K562 (cell line): Measurements from ENCODE around the gene OR2AT4. TPM values are rescaled to one million over a fixed set of nuclear protein-coding genes. Genes with fewer than 3 reads are reported as not detected.

ENCODE experiments used
- ATAC-seq: fragments of 200-7000 bp; cut with Tn5 transposase; 3 replicates; pipeline ENCODE4 v1.9.1; 2020; ENCODE audit warnings: moderate library complexity
- BruUV-seq: library from RNA; stranded (reverse); fragments of 400-500 nt; replicated peaks from 2 replicates; lab custom pipeline; 2021; lab: Mats Ljungman, UMichigan
- CTCF ChIA-PET: fragments of 300-600 bp; formaldehyde crosslinking; extraction: SDS; loops from one replicate; lab custom pipeline; 2021; ENCODE audit warnings: low intra/inter-chr PET ratio; lab: Yijun Ruan, JAX
- POLR2A ChIA-PET: fragments of 300-600, 350-650 bp; sonication (Branson Sonifier 250); formaldehyde crosslinking; extraction: SDS; loops from one replicate; lab custom pipeline; 2021; ENCODE audit warnings: antibody characterized with exemption, inconsistent platforms; lab: Yijun Ruan, JAX
- DNase-seq, 4 experiments: peaks; one replicate each; pipeline versions ENCODE4 v3.0.0 to v3.0.0-alpha.2; 2011 to 2018; ENCODE audit warnings: low spot score in 3 of 4, mixed read lengths in 3 of 4; ENCODE audit errors: extremely low read depth in 1 of 4
- FAIRE-seq: peaks from 2 replicates; lab custom pipeline; 2011; peaks lifted over from hg19 to GRCh38; lab: Jason Lieb, UNC
- H2AFZ ChIP-seq: 2 replicates; pipeline ENCODE4 v1.6.0; 2011; ENCODE audit warnings: low read depth, low read length, control low read depth, inconsistent platforms
- H3K27ac ChIP-seq: fragments of 200-600 bp; 3 replicates; pipeline ENCODE4 v1.8.0; 2011; ENCODE audit warnings: low read depth, mild to moderate bottlenecking, control low read depth, inconsistent platforms, low read length, moderate library complexity, mixed read lengths; ENCODE audit errors: extremely low read depth
- H3K27me3 ChIP-seq, 2 experiments: fragments of 300-600 bp in 1 of 2; 2 replicates in 1 of 2; 3 replicates in 1 of 2; pipeline versions ENCODE4 v1.6.0 to v1.8.0; 2011; ENCODE audit warnings: inconsistent platforms in 2 of 2, low read length in 2 of 2, mild to moderate bottlenecking in 1 of 2, mixed read lengths in 1 of 2, moderate library complexity in 1 of 2; ENCODE audit not compliant: control insufficient read depth in 2 of 2, insufficient read depth in 2 of 2
- H3K36me3 ChIP-seq: fragments of 300-600 bp; 3 replicates; pipeline ENCODE4 v1.8.0; 2011; ENCODE audit warnings: mild to moderate bottlenecking, low read length, inconsistent platforms; ENCODE audit not compliant: control insufficient read depth, insufficient read depth
- H3K4me1 ChIP-seq, 2 experiments: fragments of 200-600 bp in 1 of 2; replicated peaks in 1 of 2; 2 replicates in 1 of 2; 3 replicates in 1 of 2; pipeline versions ENCODE4 v1.5.1 to v1.8.0; 2011; ENCODE audit warnings: inconsistent platforms in 2 of 2, low read length in 2 of 2, mild to moderate bottlenecking in 1 of 2, mixed read lengths in 1 of 2, moderate library complexity in 1 of 2; ENCODE audit not compliant: control insufficient read depth in 2 of 2, insufficient read depth in 2 of 2
- H3K4me2 ChIP-seq: 2 replicates; pipeline ENCODE4 v1.6.1; 2011; ENCODE audit warnings: low read length, control low read depth, inconsistent platforms, mixed read lengths; ENCODE audit not compliant: insufficient read depth
- H3K4me3 ChIP-seq: fragments of 200-600 bp; sonication (generic), shearing (Covaris generic); 2 replicates; pipeline ENCODE4 v1.5.1; 2016; ENCODE audit warnings: control low read depth, inconsistent platforms
- H3K79me2 ChIP-seq: fragments of 200-600 bp; 3 replicates; pipeline ENCODE4 v1.8.0; 2011; ENCODE audit warnings: low read length, inconsistent platforms; ENCODE audit not compliant: control insufficient read depth, insufficient read depth
- H3K9ac ChIP-seq, 2 experiments: 2 replicates each; pipeline versions ENCODE4 v1.6.0 to v1.6.1; 2011; ENCODE audit warnings: low read depth in 2 of 2, low read length in 2 of 2, control low read depth in 1 of 2, inconsistent platforms in 1 of 2, mild to moderate bottlenecking in 1 of 2, mixed read lengths in 1 of 2; ENCODE audit not compliant: insufficient read depth in 1 of 2
- H3K9me1 ChIP-seq: one replicate; pipeline ENCODE4 v1.6.0; 2011; ENCODE audit warnings: inconsistent platforms, mild to moderate bottlenecking, low read length, moderate library complexity; ENCODE audit not compliant: control insufficient read depth, insufficient read depth
- H3K9me3 ChIP-seq: replicated peaks from 2 replicates; pipeline ENCODE4 v1.5.1; 2011; ENCODE audit warnings: low read depth, low read length, inconsistent platforms; ENCODE audit not compliant: control insufficient read depth, insufficient read depth
- H4K20me1 ChIP-seq: replicated peaks from 2 replicates; pipeline ENCODE4 v1.6.1; 2011; ENCODE audit warnings: low read length, inconsistent platforms, mixed read lengths; ENCODE audit not compliant: control insufficient read depth, insufficient read depth
- DPF2 ChIP-seq: fragments of 450-650 bp; IDR thresholded peaks from 2 replicates; pipeline ENCODE4 v1.6.1; 2016
- E2F4 ChIP-seq: sonication (generic); formaldehyde crosslinking; IDR thresholded peaks from 2 replicates; pipeline ENCODE4 v1.8.0; 2022; ENCODE audit warnings: mild to moderate bottlenecking, low read depth, missing genetic modification reagents
- EGR1 ChIP-seq: fragments of 450-650 bp; conservative IDR thresholded peaks from 2 replicates; pipeline ENCODE4 v1.6.1; 2017; ENCODE audit warnings: mild to moderate bottlenecking
- FOSL1 ChIP-seq: fragments of 200-800 bp; sonication (Bioruptor generic); conservative IDR thresholded peaks from 2 replicates; pipeline ENCODE4 v1.6.1; 2016; ENCODE audit warnings: missing genetic modification characterization, missing compliant biosample characterization
- GABPA ChIP-seq: fragments of 200-800 bp; sonication (Bioruptor generic); conservative IDR thresholded peaks from 2 replicates; pipeline ENCODE4 v1.6.1; 2016; ENCODE audit warnings: low read depth, missing genetic modification characterization, missing compliant biosample characterization
- HNRNPUL1 ChIP-seq: fragments of 200-400 bp; formaldehyde crosslinking; IDR thresholded peaks from 2 replicates; pipeline ENCODE4 v1.6.1; 2017; ENCODE audit warnings: low read length
- IFI16 ChIP-seq: fragments of 250-450 bp; sonication (Bioruptor Pico); IDR thresholded peaks from 2 replicates; pipeline ENCODE4 v2.1.2; 2022; ENCODE audit warnings: mild to moderate bottlenecking, inconsistent platforms
- L3MBTL2 ChIP-seq: fragments of 450-650 bp; IDR thresholded peaks from 2 replicates; pipeline ENCODE4 v1.6.1; 2016; ENCODE audit warnings: mild to moderate bottlenecking, moderate library complexity
- MAX ChIP-seq: sonication (generic); formaldehyde crosslinking; IDR thresholded peaks from 2 replicates; pipeline ENCODE4 v1.9.0; 2022; ENCODE audit warnings: mild to moderate bottlenecking, missing genetic modification reagents
- MAZ ChIP-seq, 2 experiments: fragments of 450-650 bp in 1 of 2; sonication (generic) in 1 of 2; formaldehyde crosslinking; IDR thresholded peaks in 1 of 2; conservative IDR thresholded peaks in 1 of 2; 2 replicates each; pipeline versions ENCODE4 v1.4.0 to v1.5.0; 2020; ENCODE audit warnings: mild to moderate bottlenecking in 1 of 2, missing genetic modification reagents in 1 of 2
- MNT ChIP-seq, 2 experiments: fragments of 450-650 bp; conservative IDR thresholded peaks; 2 replicates each; pipeline ENCODE4 v1.6.1; 2017; ENCODE audit warnings: mild to moderate bottlenecking in 2 of 2, moderate library complexity in 2 of 2
- PATZ1 ChIP-seq: fragments of 250-450 bp; sonication (Bioruptor Pico); IDR thresholded peaks from 2 replicates; pipeline ENCODE4 v1.5.0; 2020; ENCODE audit warnings: mild to moderate bottlenecking, borderline replicate concordance
- SMAD4 ChIP-seq: fragments of 250-450 bp; sonication (Bioruptor Pico); conservative IDR thresholded peaks from 2 replicates; pipeline ENCODE4 v1.8.0; 2021; ENCODE audit warnings: inconsistent platforms, mild to moderate bottlenecking, moderate library complexity
- TOE1 ChIP-seq, 2 experiments: fragments of 450-650 bp in 1 of 2; sonication (generic) in 1 of 2; formaldehyde crosslinking in 1 of 2; IDR thresholded peaks; 2 replicates each; pipeline versions ENCODE4 v1.7.1 to v1.8.0; 2016 to 2022; ENCODE audit warnings: borderline replicate concordance in 2 of 2, mild to moderate bottlenecking in 2 of 2, antibody characterized with exemption in 1 of 2, inconsistent platforms in 1 of 2, low read depth in 1 of 2, missing genetic modification reagents in 1 of 2, moderate library complexity in 1 of 2
- ZNF655 ChIP-seq: fragments of 250-450 bp; sonication (Bioruptor Pico); IDR thresholded peaks from 2 replicates; pipeline ENCODE4 v1.5.0; 2021
- WGBS: fragments of 100-300 bp; shearing (Covaris generic); methylation state at CpG from one replicate; pipeline ENCODE4 v1.1.6; 2016; ENCODE audit warnings: low coverage, mixed read lengths; ENCODE audit not compliant: insufficient coverage; ENCODE audit errors: missing lambda C conversion rate; 5-methylcytosine and 5-hydroxymethylcytosine counted together
- in situ Hi-C: fragments of 300-500 bp; cut with MboI; formaldehyde crosslinking; loops from 4 replicates; pipeline ENCODE4 v1.15.0; 2018; ENCODE audit warnings: inconsistent platforms, mixed read lengths
- intact Hi-C: fragments of 100-400 bp; cut with micrococcal nuclease; formaldehyde crosslinking; loops from 2 replicates; pipeline ENCODE4 v1.14.2; 2022
- polyA plus RNA-seq, 8 experiments: library from polyadenylated mRNA; depleted of rRNA in 4 of 8; stranded (reverse) in 5 of 8; unstranded in 3 of 8; fragments of >200 nt; fragmentation: Nextera tagmentation in 2 of 8; fragmentation: Illumina TruSeq in 1 of 8; extraction: Ambion mirVana in 2 of 8; extraction: Trizol in 1 of 8; gene quantifications; 2 replicates each; pipeline versions ENCODE4 v1.2.1 to v1.2.3, GENCODE V29; 2011 to 2014; ENCODE audit warnings: inconsistent platforms in 1 of 8, missing spikeins in 1 of 8
- total RNA-seq, 7 experiments: library from RNA; depleted of rRNA in 6 of 7; stranded (reverse); fragments of >200 nt in 6 of 7; fragmentation: Illumina TruSeq in 2 of 7; extraction: Trizol in 2 of 7; gene quantifications; 2 replicates each; pipeline versions ENCODE4 v1.2.1 to v1.2.3, GENCODE V29; 2011 to 2021; ENCODE audit warnings: low replicate concordance in 1 of 7

OR2AT4 gene
- total and polyA plus RNA-seq, 9 of the 15 experiments (the other 6 are each of a cell fraction or from before 2014, with no cell fraction given): 0.86 to 3.1 (median 2.0) TPM

GRCh38 chr11:75143420-75143731, 46.7 kb upstream of the OR2AT4 start:
- Histone ChIP-seq H3K4me2 (peak overlapping the region; percentile 11), H3K79me2 (no peaks in the 10 kb centered on the region), H3K4me3 (no peak overlapping the region), H3K4me1 (peaks cover 22 to 32% of the 10 kb centered on the region in 2 experiments), H3K36me3 (no peaks in the 10 kb centered on the region), H2AFZ (peak overlapping the region; percentile 65), H3K9me3 (no peaks in the 10 kb centered on the region), H3K27ac (peak overlapping the region; percentile 5; the same call in 1 of the 3 replicates), H3K9me1 (no peaks in the 10 kb centered on the region), H3K9ac (peak overlapping the region in 1 of 2 experiments; percentile 47; a peak in 1 of 4 replicates), H4K20me1 (no peaks in the 10 kb centered on the region), H3K27me3 (no peaks in the 10 kb centered on the region)
- intact Hi-C loops (loop anchor here (5.0 kb wide), 2 partner anchors 41 to 216 kb away; no protein-coding TSS in a partner anchor), in situ Hi-C loops (loop anchor here (5.0 to 10.0 kb wide), 2 partner anchors 61 to 121 kb away; no protein-coding TSS in a partner anchor)
- BruUV-seq: no TSS peak
- CTCF ChIA-PET: interaction anchor here (0.7 to 5.5 kb wide), 3 partner anchors 62 to 1687 kb away, joined by 3 to 39 read pairs (median 29); no protein-coding TSS in a partner anchor
- FAIRE-seq: no peak
- ATAC-seq: no peak
- no peak for DNase-seq
- WGBS: 36% methylated on average over 6 of the region's 6 CpGs
- POLR2A ChIA-PET: interaction anchor here (0.6 kb wide), 1 partner anchor 94 kb away, joined by 3 read pairs; no protein-coding TSS in a partner anchor
- TF ChIP-seq TOE1 (IDR thresholded peaks at IDR 0.05; ENCODE audit: borderline replicate concordance) (no peak), TOE1 (CRISPR knock-in tag; IDR thresholded peaks at IDR 0.05; ENCODE audit: borderline replicate concordance, low read depth) (peak; percentile 28; the same call in 1 of the 2 replicates), SMAD4 (CRISPR knock-in tag) (0 out of 2 replicates have a peak, but pooled peaks have one; percentile 3), DPF2 (peak; percentile 5; the same call in 1 of the 2 replicates), GABPA (tag) (peak; percentile 54; the same call in 1 of the 2 replicates), PATZ1 (no peak), L3MBTL2 (peak; percentile 63; the same call in 1 of the 2 replicates), IFI16 (no peak), MNT (conservative IDR thresholded peaks at IDR 0.05) (0 out of 4 replicates have a peak, but pooled peaks of 1 of the 2 experiments have one; percentile 7), E2F4 (CRISPR knock-in tag) (no peak), EGR1 (no peak), HNRNPUL1 (no peak), MAZ (CRISPR knock-in tag; conservative IDR thresholded peaks at IDR 0.05 in 1 of 2, IDR thresholded peaks at IDR 0.05 in 1 of 2) (0 out of 4 replicates have a peak, but pooled peaks of 1 of the 2 experiments have one; percentile 3), MAX (CRISPR knock-in tag) (no peak), FOSL1 (tag) (peak; percentile 73), ZNF655 (CRISPR knock-in tag) (no peak)
